ENCODE measurements around the gene SNAPC4.

The SNAPC4 gene

GRCh38 chr9:136385015-136385414 lies 15.0 kb downstream of the SNAPC4 start:
- DNase-seq, result no peak

DNA sequence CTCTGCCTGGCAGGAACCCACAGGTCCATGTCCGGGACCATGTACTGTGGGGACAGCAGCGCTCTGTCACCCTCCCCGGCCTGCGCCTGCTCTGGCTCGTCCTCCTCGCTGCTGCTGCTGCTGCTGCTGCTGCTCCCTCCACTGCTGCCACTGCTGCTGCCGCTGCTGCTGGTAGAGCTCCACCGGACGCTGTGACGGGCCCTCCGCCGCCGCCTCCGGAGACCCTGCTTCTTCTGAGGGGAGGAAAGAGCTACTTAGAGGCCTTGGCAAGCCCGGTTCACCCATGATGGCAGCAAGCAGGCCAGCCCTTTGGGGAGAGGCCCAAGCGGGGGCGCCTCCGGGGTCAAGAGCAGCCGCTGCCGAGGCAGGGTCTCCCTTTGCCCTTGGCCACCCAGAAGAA lies 16.5 kb downstream of the SNAPC4 start:
- DNase-seq, result no peak

DNA sequence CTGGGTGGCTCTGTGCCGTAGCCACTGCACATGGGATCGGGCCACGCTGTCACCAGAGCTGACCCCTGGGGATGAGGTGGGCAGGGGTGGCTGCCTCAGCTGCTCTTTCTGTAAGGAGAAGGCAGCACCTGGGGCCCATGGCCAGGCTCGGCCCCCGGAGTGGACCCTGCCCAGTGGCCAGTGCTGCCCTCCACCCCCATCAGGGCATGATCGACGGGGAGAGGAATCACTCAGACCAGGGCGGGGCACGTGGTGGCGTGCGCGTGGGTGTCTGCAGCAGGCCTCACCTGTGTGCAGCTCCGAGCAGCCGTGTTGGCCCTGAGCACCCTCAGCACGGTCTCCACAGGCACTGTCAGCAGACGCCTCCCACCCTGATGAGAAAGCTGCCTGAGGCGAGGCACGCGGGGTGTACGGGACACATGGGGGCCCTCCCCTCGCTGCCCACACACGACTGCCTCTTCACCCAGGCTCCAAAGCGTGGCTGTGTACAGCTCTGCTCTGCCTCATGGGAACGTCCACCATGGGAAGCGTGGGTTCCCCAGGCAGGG lies 17.9 kb downstream of the SNAPC4 start:
- no peak for DNase-seq

DNA sequence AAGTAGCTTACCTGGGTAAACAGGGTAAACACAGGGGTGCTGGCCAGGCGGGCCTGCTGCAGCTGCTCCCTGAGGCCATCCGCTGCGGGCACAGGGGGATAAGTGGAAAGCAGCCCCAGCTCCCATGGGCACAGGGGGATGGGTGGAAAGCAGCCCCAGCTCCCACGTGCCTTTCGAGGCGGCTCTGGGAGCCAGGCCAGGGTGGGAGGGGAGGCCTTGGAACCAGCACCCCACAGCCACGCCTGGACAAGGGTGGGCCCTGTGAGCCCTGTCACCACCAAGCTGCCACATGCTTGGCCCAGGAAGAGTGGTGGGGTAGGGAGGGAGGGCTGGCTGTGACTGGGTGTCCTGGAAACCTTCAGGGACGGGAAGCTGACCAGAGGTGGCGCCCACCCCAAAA lies 18.7 kb downstream of the SNAPC4 start:
- DNase-seq, result no peak

GRCh38 chr9:136380381-136380780 lies 19.6 kb downstream of the SNAPC4 start:
- no peak for DNase-seq

- DNase-seq, result no peak
These were observed 20.1 kb downstream of the SNAPC4 start for GRCh38 chr9:136379891-136380290.

GRCh38 chr9:136379401-136379800 lies 20.6 kb downstream of the SNAPC4 start:
- no peak for DNase-seq

- DNase-seq, result no peak
These were observed 21.0 kb downstream of the SNAPC4 start for GRCh38 chr9:136379003-136379287.

DNA sequence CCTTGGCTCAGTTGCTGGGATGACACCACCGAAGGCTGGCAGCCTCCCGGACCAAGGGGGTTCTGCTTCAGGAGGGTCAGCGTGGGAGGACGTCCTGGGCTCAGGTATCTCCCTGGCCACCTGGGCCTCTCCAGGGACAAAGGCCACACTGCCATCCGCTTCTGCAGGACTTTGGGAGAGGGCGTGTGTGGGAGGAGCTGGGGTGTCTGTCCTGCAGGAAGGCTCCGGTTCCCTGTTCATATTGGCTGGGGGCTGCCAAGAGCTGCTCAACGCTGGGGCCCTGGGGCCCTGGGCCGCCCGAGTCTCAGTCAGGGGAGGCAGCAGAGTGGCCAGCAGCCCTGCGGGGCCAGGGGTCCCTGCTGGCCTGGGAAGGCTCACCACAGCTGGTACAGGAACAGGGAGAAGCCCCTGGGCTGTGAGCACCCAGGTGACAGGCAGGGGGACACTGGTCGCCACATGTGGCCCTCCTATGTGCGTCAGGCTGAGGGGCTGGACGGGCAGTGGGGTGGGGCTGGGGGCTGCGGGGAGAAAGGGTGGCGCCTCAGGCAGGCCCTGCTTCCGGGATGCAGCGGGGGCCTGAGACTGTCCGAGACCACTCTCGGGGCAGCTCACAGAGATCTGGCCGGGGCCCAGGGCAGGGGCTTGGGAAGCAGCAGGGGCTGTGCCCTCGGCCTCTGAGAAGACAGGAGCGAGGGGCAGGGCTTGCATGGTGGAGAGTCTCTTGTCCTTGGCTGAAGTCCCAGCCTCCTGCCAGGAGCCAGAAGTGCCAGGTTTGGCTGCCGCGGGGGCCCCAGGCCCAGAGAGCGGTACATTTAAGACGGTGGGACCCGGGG lies 21.6 kb downstream of the SNAPC4 start:
- DNase-seq, result no peak

DNA sequence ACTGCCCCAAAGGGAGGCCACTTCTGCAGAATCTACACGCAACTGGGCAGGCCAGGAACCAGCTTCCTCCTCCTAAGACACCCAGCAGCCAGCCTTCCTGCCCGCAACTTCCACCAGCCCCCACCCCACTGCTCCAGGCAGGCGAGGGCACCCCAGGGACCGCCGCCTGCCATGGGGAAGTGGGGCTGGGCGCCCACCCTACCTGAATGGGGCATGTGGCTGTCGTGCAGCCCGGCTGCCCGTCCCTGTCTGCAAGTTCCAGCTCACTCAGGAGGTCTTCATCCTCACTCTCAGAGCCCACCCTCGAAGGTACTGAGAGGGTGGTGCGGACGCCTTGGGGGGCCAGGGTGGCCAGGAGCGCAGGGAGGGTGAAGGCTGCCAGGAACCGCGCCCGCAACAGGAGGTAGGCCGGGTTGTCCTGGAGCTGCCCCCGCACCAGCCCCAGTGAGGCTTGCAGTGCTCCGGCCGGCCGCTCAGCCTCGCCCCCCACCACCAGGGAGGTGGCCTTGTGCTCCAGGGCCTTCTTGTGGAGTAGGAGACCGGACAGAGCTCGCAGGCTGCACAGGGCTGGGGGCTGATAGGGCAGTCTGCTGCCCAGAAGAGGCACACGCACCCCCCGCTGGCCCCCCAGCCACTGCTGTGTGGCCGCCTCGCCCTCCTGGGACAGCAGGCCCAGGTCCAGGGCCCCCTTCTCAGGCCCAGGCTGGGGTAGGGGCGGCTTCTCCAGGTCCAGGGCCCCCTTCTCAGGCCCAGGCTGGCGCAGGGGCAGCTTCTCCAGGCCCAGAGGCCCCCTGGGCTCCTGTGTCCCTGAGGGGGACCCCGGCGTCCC lies 22.4 kb downstream of the SNAPC4 start:
- no peak for DNase-seq

DNA sequence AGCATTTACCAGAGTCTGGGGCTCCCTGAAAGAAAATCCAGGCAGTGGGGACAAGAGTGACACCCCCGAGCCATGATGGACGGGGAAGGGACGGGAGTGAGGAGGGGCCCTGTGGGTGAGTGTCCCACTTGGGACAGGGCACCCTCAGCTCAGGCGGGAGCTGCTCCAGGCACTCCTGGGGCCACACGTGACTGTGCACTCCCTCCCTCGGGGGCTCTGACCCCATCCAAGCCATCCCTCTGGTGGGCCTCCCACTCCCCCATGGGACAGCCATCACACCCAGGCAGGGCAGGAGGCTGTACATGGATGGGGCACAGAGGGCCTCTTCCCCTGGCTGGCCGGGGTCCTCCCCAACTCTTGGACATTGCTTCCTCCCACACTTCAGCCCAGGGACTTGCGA lies 23.5 kb downstream of the SNAPC4 start:
- no peak for DNase-seq

- no peak for DNase-seq
These were observed 24.9 kb downstream of the SNAPC4 start for GRCh38 chr9:136375096-136375495.

DNA sequence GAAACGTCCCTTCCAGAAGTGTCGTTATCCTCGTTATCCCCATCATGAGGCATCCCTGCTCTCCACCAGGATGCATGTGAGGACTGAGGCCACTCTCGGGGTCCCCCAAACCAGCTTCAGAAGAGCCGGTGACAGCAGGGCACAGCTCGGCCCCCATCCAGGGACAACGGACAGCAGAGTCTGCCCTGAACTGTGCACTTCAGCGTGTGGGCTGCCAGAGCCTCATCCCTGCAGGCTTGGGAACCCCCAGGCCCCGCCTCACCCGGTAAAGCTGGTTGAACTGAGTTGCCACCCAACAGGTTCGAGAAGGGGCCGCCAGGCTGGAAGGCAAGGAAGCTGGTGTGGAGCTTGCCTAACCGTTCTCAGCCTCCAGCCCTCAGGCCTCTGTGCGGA lies 25.8 kb downstream of the SNAPC4 start:
- DNase-seq, result no peak

DNA sequence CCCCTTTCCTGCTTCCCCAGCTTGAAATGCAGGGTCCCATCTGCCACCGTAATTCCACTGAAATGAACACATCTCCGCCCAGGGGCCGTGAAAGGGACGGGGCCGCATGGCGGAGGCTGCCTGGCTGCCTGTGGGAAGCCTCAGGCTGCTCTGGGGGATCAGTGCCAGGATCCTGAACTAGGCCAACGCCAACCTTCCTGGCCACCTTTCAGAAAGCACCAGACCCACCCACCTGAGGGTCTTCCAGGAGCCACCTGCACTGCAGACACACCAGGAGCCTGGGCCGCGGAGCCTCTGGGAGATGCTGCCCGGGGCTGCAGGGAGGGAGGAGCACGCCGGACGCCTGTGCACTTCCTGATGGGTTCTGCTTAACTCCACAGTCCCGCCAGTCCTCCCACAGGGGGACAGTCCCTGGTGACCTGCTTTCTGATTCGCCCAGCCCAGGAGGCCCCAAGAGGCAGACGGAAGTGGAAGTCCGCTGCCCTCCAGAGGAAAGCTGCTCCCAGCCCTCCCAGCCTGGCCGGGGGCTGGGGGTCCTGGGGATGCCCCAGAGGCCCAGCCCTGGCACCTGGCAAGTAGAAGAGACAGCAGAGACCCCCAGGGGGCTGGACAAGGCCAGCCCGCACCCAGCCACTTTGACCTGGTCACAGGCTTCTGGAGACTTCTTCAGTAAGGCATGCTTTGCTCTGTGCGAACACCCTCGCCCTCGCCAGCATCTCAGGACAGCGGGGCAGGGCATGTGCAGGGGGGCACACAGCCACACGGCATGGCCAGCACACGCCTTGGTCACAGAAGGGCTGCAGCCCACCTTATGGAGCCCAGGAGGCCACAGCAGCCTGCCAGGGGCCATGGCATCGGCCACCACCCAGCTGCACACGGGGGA lies 26.4 kb downstream of the SNAPC4 start, which contains the start of gene CARD9:
Gene CARD9, minus strand, starts transcription at position 370 of the 883 bp plus-strand sequence. CDS start 1,591 bp downstream, outside the sequence.
- no peak for DNase-seq

GRCh38 chr9:136372561-136373299 lies 27.2 kb downstream of the SNAPC4 start:
- no peak for DNase-seq

GRCh38 chr9:136372006-136372405 lies 28.0 kb downstream of the SNAPC4 start:
- no peak for DNase-seq

GRCh38 chr9:136371533-136371880 lies 28.5 kb downstream of the SNAPC4 start:
- no peak for DNase-seq

DNA sequence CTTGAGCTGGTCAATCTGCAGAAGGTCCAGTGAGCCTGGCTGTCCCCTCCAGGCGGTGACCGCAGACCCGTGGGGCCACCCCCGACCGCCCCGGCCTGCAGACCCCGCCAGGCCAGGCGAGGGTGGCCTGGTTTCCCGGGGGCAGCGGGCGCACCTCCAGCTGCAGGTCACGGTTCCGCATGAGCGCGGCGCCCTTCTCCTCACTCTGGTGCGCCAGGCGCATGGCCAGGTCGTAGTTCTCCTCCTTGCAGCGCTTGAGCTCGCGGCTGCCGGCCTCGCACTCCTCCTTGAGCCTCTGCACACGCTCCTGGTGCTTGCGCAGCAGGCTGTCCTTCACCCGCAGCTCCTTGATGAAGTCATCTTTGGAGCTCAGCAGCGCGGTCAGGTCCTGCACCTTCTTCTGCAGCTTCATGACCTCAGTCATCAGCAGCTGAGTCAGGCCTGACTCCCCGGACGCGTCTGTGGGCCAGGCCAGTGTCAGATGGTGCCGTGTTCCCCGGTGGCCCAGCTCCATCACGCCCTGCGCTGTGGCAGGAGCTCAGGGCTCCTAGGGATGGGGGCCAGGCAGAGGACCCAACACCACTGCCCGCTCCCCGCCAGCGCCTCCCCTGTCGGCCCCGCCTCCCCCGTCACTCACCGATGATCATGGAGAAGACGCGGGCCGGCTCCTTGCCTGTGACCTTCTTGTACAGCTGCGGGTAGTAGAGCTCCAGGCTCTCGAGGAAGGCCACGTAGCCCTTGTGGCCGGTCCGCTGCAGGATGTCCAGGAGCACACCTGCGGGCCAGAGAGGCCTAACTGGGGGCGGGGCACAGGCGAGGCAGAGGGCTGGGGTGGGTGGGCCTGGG lies 29.1 kb downstream of the SNAPC4 start:
- no peak for DNase-seq

GRCh38 chr9:136370037-136370436 lies 29.9 kb downstream of the SNAPC4 start:
- no peak for DNase-seq

DNA sequence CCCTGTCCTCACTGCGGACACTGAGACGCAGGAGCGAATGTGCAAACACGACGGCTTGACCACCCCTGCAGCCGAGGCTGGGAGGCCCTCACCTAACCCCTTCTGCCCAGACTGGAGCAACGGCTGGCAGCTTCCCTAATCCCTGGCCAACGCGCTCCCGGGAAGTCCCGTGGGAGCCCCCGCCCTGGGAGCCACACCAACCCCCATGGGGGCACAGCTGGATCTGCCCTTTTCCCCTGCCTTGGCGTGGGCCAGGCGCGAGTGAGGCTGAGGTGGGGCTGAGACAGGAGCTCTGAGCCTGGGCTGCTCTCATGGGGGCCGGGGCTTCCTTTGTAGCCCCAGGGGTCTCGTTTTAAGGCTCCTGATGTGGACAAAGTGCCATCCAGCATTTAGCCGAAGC lies 31.8 kb downstream of the SNAPC4 start:
- no peak for DNase-seq

Data from NCI-H1417 treated with DMSO at 0.1 percent for 48 hours (cell line).